GM23338 (cell line): Measurements from ENCODE around the gene ZDHHC12. TPM values are rescaled to one million over a fixed set of nuclear protein-coding genes. Genes with fewer than 3 reads are reported as not detected.

Experiments used
- ATAC-seq: fragments of 200-7000 bp; cut with Tn5 transposase; 3 replicates; pipeline ENCODE4 v1.9.1; 2020
- DNase-seq: peaks from one replicate; pipeline ENCODE4 v3.0.0-alpha.2; 2015; ENCODE audit warnings: low spot score
- H2AFZ ChIP-seq: fragments of 200-600 bp; sonication (generic); 2 replicates; pipeline ENCODE4 v1.8.0; 2016; ENCODE audit warnings: antibody characterized with exemption, mild to moderate bottlenecking, moderate library complexity
- H3F3A ChIP-seq: fragments of 200-600 bp; sonication (generic); replicated peaks from 2 replicates; pipeline ENCODE4 v1.8.0; 2017; ENCODE audit warnings: antibody characterized with exemption, mixed run types, low read depth
- H3K27ac ChIP-seq: fragments of 200-600 bp; sonication (generic); 2 replicates; pipeline ENCODE4 v1.6.1; 2016; ENCODE audit warnings: low read depth
- H3K27me3 ChIP-seq: fragments of 200-600 bp; sonication (generic); 2 replicates; pipeline ENCODE4 v1.8.0; 2016; ENCODE audit warnings: mild to moderate bottlenecking, mixed run types, moderate library complexity; ENCODE audit not compliant: insufficient read depth
- H3K36me3 ChIP-seq: fragments of 200-600 bp; sonication (generic); 2 replicates; pipeline ENCODE4 v1.8.0; 2016; ENCODE audit warnings: mild to moderate bottlenecking; ENCODE audit not compliant: insufficient read depth
- H3K4me1 ChIP-seq: fragments of 200-600 bp; sonication (generic); 2 replicates; pipeline ENCODE4 v1.8.0; 2016; ENCODE audit warnings: mild to moderate bottlenecking, moderate library complexity; ENCODE audit not compliant: insufficient read depth
- H3K4me2 ChIP-seq: fragments of 200-600 bp; sonication (generic); 2 replicates; pipeline ENCODE4 v1.7.1; 2017; ENCODE audit warnings: mixed run types
- H3K4me3 ChIP-seq: fragments of 200-600 bp; sonication (generic); 2 replicates; pipeline ENCODE4 v1.6.1; 2016; ENCODE audit warnings: mixed run types
- H3K79me2 ChIP-seq: fragments of 200-600 bp; sonication (generic); replicated peaks from 2 replicates; pipeline ENCODE4 v1.8.0; 2017; ENCODE audit warnings: mild to moderate bottlenecking; ENCODE audit not compliant: insufficient read depth
- H3K9me2 ChIP-seq: fragments of 200-600 bp; sonication (generic); 2 replicates; pipeline ENCODE4 v1.8.0; 2017; ENCODE audit not compliant: insufficient read depth
- H4K20me1 ChIP-seq: fragments of 200-600 bp; sonication (generic); replicated peaks from 2 replicates; pipeline ENCODE4 v1.8.0; 2017; ENCODE audit warnings: mild to moderate bottlenecking; ENCODE audit not compliant: insufficient read depth
- H3K27ac Mint-ChIP-seq: 2 replicates; pipeline ENCODE4 v1.8.0; 2020; ENCODE audit warnings: inconsistent platforms, mild to moderate bottlenecking, moderate library complexity, mixed read lengths
- H3K27me3 Mint-ChIP-seq: 3 replicates; pipeline ENCODE4 v1.8.0; 2022; ENCODE audit warnings: low read depth, mild to moderate bottlenecking, moderate library complexity, mixed read lengths, inconsistent platforms; ENCODE audit not compliant: insufficient read depth, poor library complexity
- H3K36me3 Mint-ChIP-seq: 3 replicates; pipeline ENCODE4 v1.8.0; 2021; ENCODE audit warnings: low read depth, mild to moderate bottlenecking, inconsistent platforms, moderate library complexity, mixed read lengths
- H3K4me1 Mint-ChIP-seq: 3 replicates; pipeline ENCODE4 v1.8.0; 2020; ENCODE audit warnings: mild to moderate bottlenecking, inconsistent platforms, mixed read lengths
- H3K4me3 Mint-ChIP-seq: 3 replicates; pipeline ENCODE4 v1.8.0; 2021; ENCODE audit warnings: moderate library complexity, mild to moderate bottlenecking, inconsistent platforms, mixed read lengths
- H3K9me3 Mint-ChIP-seq: 3 replicates; pipeline ENCODE4 v1.8.0; 2020; ENCODE audit warnings: moderate library complexity, mild to moderate bottlenecking, inconsistent platforms, mixed read lengths
- CREB1 ChIP-seq: fragments of 250-450 bp; sonication (Bioruptor Pico); IDR thresholded peaks from 2 replicates; pipeline ENCODE4 v1.5.0; 2020; ENCODE audit warnings: low read depth, mild to moderate bottlenecking, moderate library complexity
- CTCF ChIP-seq, 2 experiments: fragments of 200-600 bp in 1 of 2; sonication (generic) in 1 of 2; conservative IDR thresholded peaks; 2 replicates each; pipeline versions ENCODE4 v1.5.1 to v1.6.1; 2016 to 2017; ENCODE audit warnings: antibody characterized with exemption in 2 of 2, low read depth in 2 of 2, mild to moderate bottlenecking in 2 of 2, moderate library complexity in 1 of 2
- EZH2 ChIP-seq: fragments of 200-600 bp; sonication (generic); IDR thresholded peaks from one replicate; pipeline ENCODE4 v1.8.0; 2017; ENCODE audit warnings: antibody characterized with exemption, mild to moderate bottlenecking, low read depth; ENCODE audit not compliant: unreplicated experiment
- EZH2phosphoT487 ChIP-seq: fragments of 200-600 bp; sonication (generic); IDR thresholded peaks from one replicate; pipeline ENCODE4 v1.8.1; 2018; ENCODE audit warnings: antibody characterized with exemption; ENCODE audit not compliant: unreplicated experiment
- NANOG ChIP-seq: IDR thresholded peaks from 2 replicates; pipeline ENCODE4 v1.6.1; 2016; ENCODE audit warnings: antibody characterized with exemption, borderline replicate concordance
- POLR2AphosphoS5 ChIP-seq: IDR thresholded peaks from 2 replicates; pipeline ENCODE4 v1.6.1; 2016; ENCODE audit warnings: antibody characterized with exemption, low read depth
- REST ChIP-seq: IDR thresholded peaks from one replicate; pipeline ENCODE4 v1.6.1; 2018; ENCODE audit warnings: antibody characterized with exemption; ENCODE audit not compliant: unreplicated experiment
- STAT1 ChIP-seq: IDR thresholded peaks from one replicate; pipeline ENCODE4 v1.6.1; 2016; ENCODE audit warnings: antibody characterized with exemption; ENCODE audit not compliant: unreplicated experiment
- ZNF114 ChIP-seq: fragments of 250-450 bp; sonication (Bioruptor Pico); IDR thresholded peaks from 2 replicates; pipeline ENCODE4 v1.5.0; 2020; ENCODE audit warnings: mild to moderate bottlenecking, moderate library complexity
- ZNF331 ChIP-seq: fragments of 250-450 bp; sonication (Bioruptor Pico); IDR thresholded peaks from 2 replicates; pipeline ENCODE4 v1.5.0; 2020; ENCODE audit warnings: low read depth, mild to moderate bottlenecking, moderate library complexity
- polyA plus RNA-seq: library from polyadenylated mRNA; unstranded; fragments of >200 nt; fragmentation: Nextera tagmentation; extraction: Ambion mirVana; gene quantifications from 2 replicates; pipeline ENCODE4 v1.2.1, GENCODE V29; 2016
- total RNA-seq: library from RNA; depleted of rRNA; stranded (reverse); fragments of >200 nt; shearing (Covaris generic); gene quantifications from 2 replicates; pipeline ENCODE4 v1.2.3, GENCODE V29; 2014

ZDHHC12 gene
- total and polyA plus RNA-seq, 2 experiments from 2014 or later, result 47.5 to 54.1 TPM

DNA sequence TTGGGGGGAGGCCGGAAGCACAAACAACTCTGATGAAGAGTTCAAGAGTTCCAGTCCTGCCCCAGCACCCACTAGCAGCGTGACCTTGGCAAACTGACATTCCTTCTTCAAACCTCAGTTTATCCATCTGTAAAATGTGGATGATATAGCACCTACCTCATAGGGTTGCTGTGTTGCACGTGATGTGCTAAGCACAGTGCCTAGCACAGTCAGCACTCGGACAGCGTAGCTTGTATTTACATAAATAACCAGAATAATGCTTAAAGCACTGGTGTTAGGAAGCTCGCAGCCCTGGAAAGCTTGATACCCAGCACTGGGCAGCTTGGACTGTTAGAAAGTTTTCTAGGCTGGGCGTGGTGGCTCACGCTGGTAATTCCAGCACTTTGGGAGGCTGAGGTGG lies 16.5 kb downstream of the ZDHHC12 start:
- Mint-ChIP-seq H3K4me3 (no peak overlapping the region), H3K27ac (no peak overlapping the region), H3K27me3 (peaks cover 5% of the 10 kb centered on the region), H3K36me3 (peaks cover 6% of the 10 kb centered on the region; the same call in 1 of the 3 replicates), H3K9me3 (no peaks in the 10 kb centered on the region; the same call in 2 of the 3 replicates), H3K4me1 (peaks cover 5% of the 10 kb centered on the region; the same call in 1 of the 3 replicates)
- Histone ChIP-seq H3F3A (peaks cover 3% of the 10 kb centered on the region; the same call in 1 of the 2 replicates), H3K9me2 (no peaks in the 10 kb centered on the region), H3K4me1 (peaks cover 5% of the 10 kb centered on the region; the same call in 1 of the 2 replicates), H3K36me3 (no peaks in the 10 kb centered on the region), H2AFZ (no peak overlapping the region), H3K4me3 (no peak overlapping the region), H3K79me2 (no peaks in the 10 kb centered on the region), H3K27me3 (no peaks in the 10 kb centered on the region; the same call in 1 of the 2 replicates), H3K4me2 (no peak overlapping the region), H3K27ac (no peak overlapping the region), H4K20me1 (no peaks in the 10 kb centered on the region)
- no peak for DNase-seq
- TF ChIP-seq REST (no peak), EZH2 (no peak), POLR2AphosphoS5 (no peak), NANOG (no peak), STAT1 (no peak), ZNF114 (CRISPR knock-in tag) (no peak), EZH2phosphoT487 (no peak), CTCF (conservative IDR thresholded peaks at IDR 0.05; ENCODE audit: low read depth in 2 of 2) (no peak), CREB1 (CRISPR knock-in tag) (no peak), ZNF331 (CRISPR knock-in tag) (no peak)
- ATAC-seq, result no peak
